Heart right ventricle (tissue), 16 donors: ENCODE results near the gene FOXC1. TPM values are rescaled to one million over a fixed set of nuclear protein-coding genes. Genes with fewer than 3 reads are reported as not detected.

ENCODE experiments used
- ATAC-seq, 8 donors: fragments of 200-7000 bp; cut with Tn5 transposase; one replicate each; pipeline ENCODE4 v1.9.1; 2020; ENCODE audit warnings: mild to moderate bottlenecking in 8 of 8, moderate library complexity in 8 of 8, moderate number of reproducible peaks in 1 of 8
- DNase-seq, 2 donors: peaks; one replicate each; pipeline ENCODE4 v3.0.0-alpha.2; 2020
- H3K27ac ChIP-seq, 10 donors: fragments of 200-600 bp; sonication (generic) in 2 of 10; one replicate each; pipeline versions ENCODE4 v1.5.0 to v1.8.0; 2020 to 2022; ENCODE audit warnings: mild to moderate bottlenecking in 3 of 10
- H3K27me3 ChIP-seq, 7 donors: fragments of 200-600 bp; one replicate each; pipeline ENCODE4 v1.8.0; 2021 to 2022; ENCODE audit warnings: mild to moderate bottlenecking in 2 of 7
- H3K36me3 ChIP-seq, 9 donors: fragments of 200-600 bp; sonication (generic) in 1 of 9; one replicate each; pipeline versions ENCODE4 v1.5.0 to v1.8.0; 2020 to 2022; ENCODE audit warnings: mild to moderate bottlenecking in 2 of 9
- H3K4me1 ChIP-seq, 9 donors: fragments of 200-600 bp; sonication (generic) in 1 of 9; one replicate each; pipeline versions ENCODE4 v1.5.0 to v1.8.0; 2020 to 2022; ENCODE audit warnings: mild to moderate bottlenecking in 4 of 9
- H3K4me3 ChIP-seq, 10 donors: fragments of 200-600 bp; sonication (generic) in 2 of 10; one replicate each; pipeline versions ENCODE4 v1.5.0 to v1.8.0; 2020 to 2022; ENCODE audit warnings: mild to moderate bottlenecking in 7 of 10, moderate library complexity in 2 of 10
- H3K9me3 ChIP-seq, 11 donors: fragments of 200-600 bp in 10 of 11; sonication (generic) in 2 of 11; one replicate each; pipeline versions ENCODE4 v1.5.0 to v1.8.0; 2013 to 2022; ENCODE audit warnings: mild to moderate bottlenecking in 2 of 11, control low read depth in 1 of 11, moderate library complexity in 1 of 11
- CTCF ChIP-seq, 9 donors: fragments of 200-600 bp; sonication (generic) in 2 of 9; IDR thresholded peaks; one replicate each; pipeline versions ENCODE4 v1.5.0 to v1.8.0; 2021 to 2022; ENCODE audit warnings: antibody characterized with exemption in 9 of 9, mild to moderate bottlenecking in 5 of 9, moderate library complexity in 1 of 9
- WGBS, 2 donors: extraction: QIAGEN DNeasy Blood & Tissue Kit; methylation state at CpG; one replicate each; pipeline ENCODE4 v1.1.7; 2013; ENCODE audit warnings: inconsistent platforms in 1 of 2; 5-methylcytosine and 5-hydroxymethylcytosine counted together
- intact Hi-C, 10 donors: fragments of 100-400 bp; cut with DNase I; formaldehyde crosslinking; loops; one replicate each; pipeline versions ENCODE4 v1.11.1 to v1.14.2; 2022
- polyA plus RNA-seq, 2 donors: library from polyadenylated mRNA; stranded (reverse); fragments of 200-250 nt; gene quantifications; one replicate each; pipeline ENCODE4 v1.2.3, GENCODE V29; 2013
- total RNA-seq, 10 donors: library from RNA; stranded (reverse); fragmentation: NEBNext Ultra II Directional in 3 of 10; extraction: Animal tissue kit (Norgen Biotek cat#: 25700) in 3 of 10; gene quantifications; one replicate each; pipeline versions ENCODE4 v1.2.1 to v1.2.4, GENCODE V29; 2021 to 2023
- donor health status: Arrhythmogenic right ventricular cardiomyopathy.
- donor health status: ischemic (EF 13 %, LVEDD 7.1; RV severe dilation, severe dysfunction).
- donor health status: healthy with polysubstance abuse.
- donor health status: DM: no; HTN: yes; CAD: no.
- donor health status: DM: no; HTN: no; CAD: no.
- donor health status: ischemic (EF 25% LVEDD 6.9; RV normal size, moderate dysfunction).
- donor health status: ischemic (EF 25% LVEDD 5.7; RV mildly dilated, moderate dysfunction).
- donor health status: healthy.
- donor health status: DM: yes; HTN: yes; CAD: no.
- donor health status: Ischemic cardiomyopathy.
- donor health status: ischemic (EF 35%, LVEDD 5.7; RV mildly dilated, moderate dysfunction).
- donor health status: nonischemic (EF 11% LVEDD 7.7; RV severe dilation, severe dysfunction).
- donor health status: DM: yes; HTN: yes; CAD: no.
- donor health status: PGD.
- donor health status: ischemic (EF 29% LVEDD 5.4; RV normal size, mild dysfunction).
- donor health status: nonischemic (EF 23%, LVEDD 6.1; RV moderate dilation, normal function).

Gene FOXC1
- total and polyA plus RNA-seq, 12 donors = 2.8 to 7.4 (median 4.0) TPM

DNA sequence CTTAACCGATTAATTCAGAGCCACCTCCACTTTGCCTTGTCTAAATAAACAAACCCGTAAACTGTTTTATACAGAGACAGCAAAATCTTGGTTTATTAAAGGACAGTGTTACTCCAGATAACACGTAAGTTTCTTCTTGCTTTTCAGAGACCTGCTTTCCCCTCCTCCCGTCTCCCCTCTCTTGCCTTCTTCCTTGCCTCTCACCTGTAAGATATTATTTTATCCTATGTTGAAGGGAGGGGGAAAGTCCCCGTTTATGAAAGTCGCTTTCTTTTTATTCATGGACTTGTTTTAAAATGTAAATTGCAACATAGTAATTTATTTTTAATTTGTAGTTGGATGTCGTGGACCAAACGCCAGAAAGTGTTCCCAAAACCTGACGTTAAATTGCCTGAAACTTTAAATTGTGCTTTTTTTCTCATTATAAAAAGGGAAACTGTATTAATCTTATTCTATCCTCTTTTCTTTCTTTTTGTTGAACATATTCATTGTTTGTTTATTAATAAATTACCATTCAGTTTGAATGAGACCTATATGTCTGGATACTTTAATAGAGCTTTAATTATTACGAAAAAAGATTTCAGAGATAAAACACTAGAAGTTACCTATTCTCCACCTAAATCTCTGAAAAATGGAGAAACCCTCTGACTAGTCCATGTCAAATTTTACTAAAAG, 2.7 kb downstream of the FOXC1 start:
- ATAC-seq = no peak
- Histone ChIP-seq H3K27ac (peak overlapping the region in 8 of 10 donors; percentile 69 to 93 (median 84)), H3K27me3 (peaks cover 0 to 94% (median 64%) of the 10 kb centered on the region in 7 donors)

DNA sequence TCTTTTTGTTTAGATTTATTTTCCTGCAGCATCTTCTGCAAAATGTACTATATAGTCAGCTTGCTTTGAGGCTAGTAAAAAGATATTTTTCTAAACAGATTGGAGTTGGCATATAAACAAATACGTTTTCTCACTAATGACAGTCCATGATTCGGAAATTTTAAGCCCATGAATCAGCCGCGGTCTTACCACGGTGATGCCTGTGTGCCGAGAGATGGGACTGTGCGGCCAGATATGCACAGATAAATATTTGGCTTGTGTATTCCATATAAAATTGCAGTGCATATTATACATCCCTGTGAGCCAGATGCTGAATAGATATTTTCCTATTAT, 3.2 kb downstream of the FOXC1 start:
- intact Hi-C loops = loop anchor here in 1 of 10 donors (5.0 to 10.0 kb wide), 2 partner anchors 74 to 192 kb away; no protein-coding TSS in a partner anchor
- peaks cover 0 to 51% (median 4%) of the 10 kb centered on the region in 9 donors for H3K4me1 ChIP-seq
- 36 to 39% methylated on average over 7 of the region's 7 CpGs for WGBS, 2 donors
- H3K4me3 ChIP-seq = peak overlapping the region; percentile 47 to 81 (median 70)
- H3K27me3 ChIP-seq = peaks cover 0 to 94% (median 59%) of the 10 kb centered on the region in 7 donors
- no peaks in the 10 kb centered on the region for H3K9me3 ChIP-seq
- no peak for TF ChIP-seq CTCF (IDR thresholded peaks at IDR 0.05)
- no peaks in the 10 kb centered on the region for H3K36me3 ChIP-seq
- H3K27ac ChIP-seq = peak overlapping the region in 6 of 10 donors; percentile 22 to 93 (median 88)
- DNase-seq = no peak
- ATAC-seq = no peak

More for the DNA sequence above, 2.7 kb downstream of the FOXC1 start:
- no peak for TF ChIP-seq CTCF (IDR thresholded peaks at IDR 0.05)
- peak overlapping the region; percentile 47 to 81 (median 70) for H3K4me3 ChIP-seq
- DNase-seq = no peak
- intact Hi-C loops = loop anchor here in 1 of 10 donors (5.0 to 10.0 kb wide), 2 partner anchors 75 to 192 kb away; no protein-coding TSS in a partner anchor
- H3K9me3 ChIP-seq = no peaks in the 10 kb centered on the region
- no peaks in the 10 kb centered on the region for H3K36me3 ChIP-seq
- WGBS, 2 donors = 26 to 34% methylated on average over 10 of the region's 10 CpGs
- peaks cover 0 to 56% (median 4%) of the 10 kb centered on the region in 9 donors for H3K4me1 ChIP-seq

GRCh38 chr6:1613346-1613687, 3.6 kb downstream of the FOXC1 start:
- DNase-seq (no peak), ATAC-seq (no peak)
- Histone ChIP-seq H3K4me1 (peaks cover 0 to 47% (median 4%) of the 10 kb centered on the region in 9 donors), H3K4me3 (peak overlapping the region; percentile 5 to 81 (median 70)), H3K27ac (peak overlapping the region in 7 of 10 donors; percentile 22 to 93 (median 70)), H3K36me3 (no peaks in the 10 kb centered on the region), H3K9me3 (no peaks in the 10 kb centered on the region), H3K27me3 (peaks cover 0 to 94% (median 58%) of the 10 kb centered on the region in 7 donors)
- no peak for TF ChIP-seq CTCF (IDR thresholded peaks at IDR 0.05)
- intact Hi-C loops = loop anchor here in 1 of 10 donors (5.0 to 10.0 kb wide), 2 partner anchors 74 to 191 kb away; no protein-coding TSS in a partner anchor
- WGBS, 2 donors = 29 to 37% methylated on average over 3 of the region's 3 CpGs

DNA sequence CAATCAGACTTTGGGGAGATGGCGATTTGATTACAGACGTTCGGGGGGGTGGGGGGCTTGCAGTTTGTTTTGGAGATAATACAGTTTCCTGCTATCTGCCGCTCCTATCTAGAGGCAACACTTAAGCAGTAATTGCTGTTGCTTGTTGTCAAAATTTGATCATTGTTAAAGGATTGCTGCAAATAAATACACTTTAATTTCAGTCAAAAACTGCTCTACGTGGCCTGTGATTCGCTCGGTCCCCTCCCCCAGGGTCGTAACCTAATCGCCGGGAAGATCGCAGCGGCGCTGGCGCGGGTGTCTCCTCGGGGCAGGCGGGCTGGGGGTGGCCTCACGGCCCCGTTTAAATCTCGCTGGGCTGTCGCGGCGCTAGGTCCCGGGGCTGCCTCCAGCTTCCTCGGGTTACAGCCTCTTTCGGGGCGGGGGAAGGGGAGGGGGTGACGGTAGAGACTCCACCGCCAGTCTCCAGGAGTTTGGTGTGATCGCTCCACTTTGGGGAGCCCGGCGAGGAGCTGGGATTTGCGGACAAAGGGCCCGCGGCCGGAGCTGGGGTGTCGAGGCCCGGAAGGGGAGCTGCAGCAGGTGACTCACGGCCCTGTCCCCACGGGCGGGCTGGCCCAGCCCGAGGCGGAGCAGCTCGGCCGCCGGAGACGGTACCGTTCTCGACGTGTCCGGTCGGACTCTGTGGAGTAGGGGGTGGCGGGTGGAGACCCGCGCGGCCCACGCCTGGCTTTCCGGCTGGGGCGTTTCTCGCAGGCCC, 4.2 kb downstream of the FOXC1 start:
- peak overlapping the region; percentile 5 to 81 (median 70) for H3K4me3 ChIP-seq
- peak overlapping the region; percentile 23 to 93 (median 66) for H3K27ac ChIP-seq
- TF ChIP-seq CTCF (IDR thresholded peaks at IDR 0.05) = no peak
- ATAC-seq (peak; percentile 10 to 51 (median 38)), DNase-seq (peak in 1 of 2 donors; percentile 47)
- no peaks in the 10 kb centered on the region for H3K36me3 ChIP-seq
- peaks cover 0 to 42% (median 0%) of the 10 kb centered on the region in 9 donors for H3K4me1 ChIP-seq
- peaks cover 0 to 94% (median 56%) of the 10 kb centered on the region in 7 donors for H3K27me3 ChIP-seq
- no peaks in the 10 kb centered on the region for H3K9me3 ChIP-seq
- intact Hi-C loops = loop anchor here in 1 of 10 donors (5.0 to 10.0 kb wide), 2 partner anchors 73 to 191 kb away; no protein-coding TSS in a partner anchor
- 11 to 15% methylated on average over 60 of the region's 60 CpGs for WGBS, 2 donors
